ENCODE data around the gene HECW1. TPM values are rescaled to one million over a fixed set of nuclear protein-coding genes. Genes with fewer than 3 reads are reported as not detected.

HECW1 gene
- total and polyA plus RNA-seq, 10 of the 15 experiments (the other 5 are each of a cell fraction or from before 2014, with no cell fraction given) = under 0.01 to 0.31 (median 0.04) TPM; not detected in 3

DNA sequence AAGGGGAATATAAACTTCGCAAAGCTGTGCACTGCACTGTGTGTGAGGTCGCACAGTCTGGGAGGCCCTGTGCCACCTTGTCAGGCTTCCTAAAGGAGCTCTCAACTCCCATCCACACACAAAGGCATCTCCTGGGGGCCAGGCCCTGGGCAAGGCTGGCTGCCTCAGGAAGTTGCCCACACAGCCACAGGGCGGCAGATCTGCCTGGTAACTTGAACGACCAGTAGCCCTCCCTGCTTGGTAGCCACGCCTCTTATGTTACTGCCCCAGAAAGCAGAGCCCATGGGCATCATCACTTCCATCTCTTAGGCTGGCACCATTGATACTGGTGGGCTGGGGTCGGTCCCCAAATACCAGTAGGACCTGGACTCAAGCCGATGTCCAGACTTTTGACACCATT, 82.8 kb downstream of the HECW1 start (continued):
- no peak for TF ChIP-seq RUNX3 (IDR thresholded peaks at IDR 0.05; ENCODE audit: low read length)
- TF ChIP-seq CBX5 (IDR thresholded peaks at IDR 0.05; ENCODE audit: low read depth) = no peak
- no peak for TF ChIP-seq ATF2 (IDR thresholded peaks at IDR 0.05; ENCODE audit: low read length)

- no peak overlapping the region for H3K27ac ChIP-seq (ENCODE audit: control insufficient read depth, insufficient read depth)
- no peaks in the 10 kb centered on the region for H4K20me1 ChIP-seq (ENCODE audit: control insufficient read depth, insufficient read depth)
- POLR2A ChIA-PET = no interaction called here
- no peak overlapping the region for H3K4me2 ChIP-seq (ENCODE audit: control insufficient read depth, insufficient read depth)
- peaks cover 0 to 2% of the 10 kb centered on the region in 2 experiments; a peak in 1 of 4 replicates for H3K27me3 ChIP-seq (replicated peaks in 1 of 2; ENCODE audit: control insufficient read depth in 2 of 2, insufficient read depth in 2 of 2, low read length in 1 of 2)
- H3K9ac ChIP-seq (ENCODE audit: control insufficient read depth, insufficient read depth, low read length) = no peak overlapping the region
- no peaks in the 10 kb centered on the region for H3K4me1 ChIP-seq (ENCODE audit: control insufficient read depth, insufficient read depth, low read length)
- no peaks in the 10 kb centered on the region for H3K9me3 ChIP-seq (replicated peaks; ENCODE audit: control insufficient read depth, insufficient read depth, low read length)
- no peak for FAIRE-seq
- TF ChIP-seq ATF7 (IDR thresholded peaks at IDR 0.05; ENCODE audit: low read depth) (no peak), RCOR1 (conservative IDR thresholded peaks at IDR 0.05; ENCODE audit: low read depth, low read length) (no peak), HDAC2 (IDR thresholded peaks at IDR 0.05) (no peak), CREM (IDR thresholded peaks at IDR 0.05; ENCODE audit: low read depth) (no peak), MTA3 (IDR thresholded peaks at IDR 0.05; ENCODE audit: borderline replicate concordance, low read length) (no peak), SKIL (IDR thresholded peaks at IDR 0.05; ENCODE audit: low read depth, poor library complexity, severe bottlenecking) (no peak), YY1 (IDR thresholded peaks at IDR 0.05; ENCODE audit: low read depth, low read length) (no peak), SMAD5 (IDR thresholded peaks at IDR 0.05; ENCODE audit: low read depth) (no peak), RAD21 (IDR thresholded peaks at IDR 0.05; ENCODE audit: insufficient read depth, low read depth, low read length) (no peak)
- TF ChIP-seq, protein P1, sequence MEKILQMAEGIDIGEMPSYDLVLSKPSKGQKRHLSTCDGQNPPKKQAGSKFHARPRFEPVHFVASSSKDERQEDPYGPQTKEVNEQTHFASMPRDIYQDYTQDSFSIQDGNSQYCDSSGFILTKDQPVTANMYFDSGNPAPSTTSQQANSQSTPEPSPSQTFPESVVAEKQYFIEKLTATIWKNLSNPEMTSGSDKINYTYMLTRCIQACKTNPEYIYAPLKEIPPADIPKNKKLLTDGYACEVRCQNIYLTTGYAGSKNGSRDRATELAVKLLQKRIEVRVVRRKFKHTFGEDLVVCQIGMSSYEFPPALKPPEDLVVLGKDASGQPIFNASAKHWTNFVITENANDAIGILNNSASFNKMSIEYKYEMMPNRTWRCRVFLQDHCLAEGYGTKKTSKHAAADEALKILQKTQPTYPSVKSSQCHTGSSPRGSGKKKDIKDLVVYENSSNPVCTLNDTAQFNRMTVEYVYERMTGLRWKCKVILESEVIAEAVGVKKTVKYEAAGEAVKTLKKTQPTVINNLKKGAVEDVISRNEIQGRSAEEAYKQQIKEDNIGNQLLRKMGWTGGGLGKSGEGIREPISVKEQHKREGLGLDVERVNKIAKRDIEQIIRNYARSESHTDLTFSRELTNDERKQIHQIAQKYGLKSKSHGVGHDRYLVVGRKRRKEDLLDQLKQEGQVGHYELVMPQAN (conservative IDR thresholded peaks at IDR 0.05) = no peak
- TF ChIP-seq, protein P2, sequence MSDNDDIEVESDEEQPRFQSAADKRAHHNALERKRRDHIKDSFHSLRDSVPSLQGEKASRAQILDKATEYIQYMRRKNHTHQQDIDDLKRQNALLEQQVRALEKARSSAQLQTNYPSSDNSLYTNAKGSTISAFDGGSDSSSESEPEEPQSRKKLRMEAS (IDR thresholded peaks at IDR 0.05; ENCODE audit: low read depth, low read length) = no peak
- no peaks in the 10 kb centered on the region for H3K79me2 ChIP-seq (ENCODE audit: control insufficient read depth, insufficient read depth, low read length)
- CTCF ChIA-PET = no interaction called here
- intact Hi-C loops (cut with micrococcal nuclease; ENCODE audit: unreplicated experiment) (no loop called here), in situ Hi-C loops (cut with MboI) (no loop called here)
- no peak for DNase-seq (ENCODE audit: low read depth, low spot score)
- ATAC-seq = no peak
- no peaks in the 10 kb centered on the region for H3K36me3 ChIP-seq (ENCODE audit: control insufficient read depth in 2 of 2, insufficient read depth in 2 of 2, low read length in 1 of 2)
- RAD21 ChIA-PET (ENCODE audit: unreplicated experiment) = no interaction called here
- no peak overlapping the region for H3K4me3 ChIP-seq
- SMC1A ChIA-PET (ENCODE audit: uncharacterized antibody, unreplicated experiment) = no interaction called here
- BruUV-seq (replicated peaks) = no TSS peak
- WGBS (ENCODE audit: insufficient coverage, insufficient replicate concordance, low lambda C conversion rate, missing lambda C conversion rate) = 22% methylated on average over 5 of the region's 5 CpGs
- no peak overlapping the region for H2AFZ ChIP-seq (ENCODE audit: control insufficient read depth, low read depth, low read length)
Observed at GRCh38 chr7:43195768-43196167, 83.3 kb downstream of the HECW1 start.

Data from GM12878 (cell line).